Measurements from ENCODE around the gene RNU2-1. TPM values are rescaled to one million over a fixed set of nuclear protein-coding genes. Genes with fewer than 3 reads are reported as not detected.

Gene RNU2-1
- total RNA-seq, 1 experiment from 2014 or later: 5,045 TPM

DNA sequence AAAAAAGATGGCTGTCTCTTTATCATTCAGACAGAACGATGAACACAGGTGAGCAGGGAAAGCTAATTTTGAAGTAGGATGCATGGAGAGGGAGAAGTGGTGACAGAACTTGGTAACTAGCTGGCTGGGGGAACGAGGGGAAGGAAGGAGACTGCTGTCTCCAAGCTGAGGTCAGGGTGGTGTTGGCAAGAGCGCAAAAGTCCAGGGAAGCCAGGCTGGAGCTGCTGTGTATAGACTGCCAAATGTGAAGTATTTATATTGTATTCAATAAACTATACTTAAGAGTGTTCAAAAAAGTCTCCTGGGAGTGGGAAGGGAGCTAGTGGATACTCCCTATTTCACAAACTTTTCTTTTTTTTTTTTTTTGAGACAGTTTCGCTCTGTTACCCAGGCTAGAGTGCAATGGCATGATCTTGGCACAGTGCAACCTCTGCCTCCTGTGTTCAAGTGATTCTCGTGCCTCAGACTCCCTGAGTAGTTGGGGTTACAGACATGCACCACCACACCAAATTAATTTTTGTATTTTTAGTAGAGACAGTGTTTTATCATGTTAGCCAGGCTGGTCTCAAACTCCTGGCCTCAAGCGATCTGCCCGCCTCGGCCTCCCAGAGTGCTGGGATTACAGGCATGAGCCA is 13.9 kb downstream of the RNU2-1 start:
- no peaks in the 10 kb centered on the region for H3K4me1 Mint-ChIP-seq (ENCODE audit: low read depth, unreplicated experiment)
- no TSS peak for BruUV-seq (replicated peaks)
- CTCF ChIA-PET: interaction anchor here (0.7 kb wide), 2 partner anchors 130 to 236 kb away, joined by 3 to 5 read pairs; no protein-coding TSS in a partner anchor
- peaks cover 30% of the 10 kb centered on the region for H3K36me3 Mint-ChIP-seq (ENCODE audit: insufficient read depth, unreplicated experiment)
- no peak overlapping the region for H3K4me3 Mint-ChIP-seq (ENCODE audit: low read depth, unreplicated experiment)
- no peak for DNase-seq
- no peaks in the 10 kb centered on the region for H3K9me3 Mint-ChIP-seq (ENCODE audit: low read depth, unreplicated experiment)
- H3K27me3 Mint-ChIP-seq (ENCODE audit: unreplicated experiment): no peaks in the 10 kb centered on the region
- TF ChIP-seq, protein P1, sequence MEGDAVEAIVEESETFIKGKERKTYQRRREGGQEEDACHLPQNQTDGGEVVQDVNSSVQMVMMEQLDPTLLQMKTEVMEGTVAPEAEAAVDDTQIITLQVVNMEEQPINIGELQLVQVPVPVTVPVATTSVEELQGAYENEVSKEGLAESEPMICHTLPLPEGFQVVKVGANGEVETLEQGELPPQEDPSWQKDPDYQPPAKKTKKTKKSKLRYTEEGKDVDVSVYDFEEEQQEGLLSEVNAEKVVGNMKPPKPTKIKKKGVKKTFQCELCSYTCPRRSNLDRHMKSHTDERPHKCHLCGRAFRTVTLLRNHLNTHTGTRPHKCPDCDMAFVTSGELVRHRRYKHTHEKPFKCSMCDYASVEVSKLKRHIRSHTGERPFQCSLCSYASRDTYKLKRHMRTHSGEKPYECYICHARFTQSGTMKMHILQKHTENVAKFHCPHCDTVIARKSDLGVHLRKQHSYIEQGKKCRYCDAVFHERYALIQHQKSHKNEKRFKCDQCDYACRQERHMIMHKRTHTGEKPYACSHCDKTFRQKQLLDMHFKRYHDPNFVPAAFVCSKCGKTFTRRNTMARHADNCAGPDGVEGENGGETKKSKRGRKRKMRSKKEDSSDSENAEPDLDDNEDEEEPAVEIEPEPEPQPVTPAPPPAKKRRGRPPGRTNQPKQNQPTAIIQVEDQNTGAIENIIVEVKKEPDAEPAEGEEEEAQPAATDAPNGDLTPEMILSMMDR (IDR thresholded peaks at IDR 0.05; ENCODE audit: unreplicated experiment): no peak
- peak overlapping the region; percentile 34 for H3K27ac Mint-ChIP-seq (ENCODE audit: unreplicated experiment)
- intact Hi-C loops (cut with micrococcal nuclease; ENCODE audit: unreplicated experiment): no loop called here

DNA sequence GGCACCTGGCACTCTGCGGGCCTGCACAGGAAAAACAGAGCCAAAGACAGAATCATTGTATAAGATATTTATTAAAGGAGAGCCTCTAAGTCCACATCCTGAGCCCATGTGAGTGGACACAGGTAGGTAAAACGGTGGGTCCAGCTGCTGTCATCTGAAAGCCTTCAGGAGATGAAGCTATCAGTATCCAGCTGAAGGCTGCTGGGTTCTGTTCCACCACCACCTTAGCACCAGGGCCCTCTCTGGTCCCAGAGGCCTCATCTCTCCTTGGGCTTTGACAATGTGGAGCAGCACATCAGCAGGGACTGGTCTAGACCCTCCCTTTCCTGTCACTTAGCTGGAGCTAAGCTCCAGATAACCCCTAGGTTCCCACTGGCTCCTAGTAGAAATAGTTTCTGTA is 14.8 kb downstream of the RNU2-1 start:
- intact Hi-C loops (cut with micrococcal nuclease; ENCODE audit: unreplicated experiment): no loop called here
- Mint-ChIP-seq H3K36me3 (ENCODE audit: insufficient read depth, unreplicated experiment) (peaks cover 22% of the 10 kb centered on the region), H3K27me3 (ENCODE audit: unreplicated experiment) (no peaks in the 10 kb centered on the region), H3K9me3 (ENCODE audit: low read depth, unreplicated experiment) (no peaks in the 10 kb centered on the region), H3K4me3 (ENCODE audit: low read depth, unreplicated experiment) (no peak overlapping the region), H3K27ac (ENCODE audit: unreplicated experiment) (no peak overlapping the region), H3K4me1 (ENCODE audit: low read depth, unreplicated experiment) (no peaks in the 10 kb centered on the region)
- no peak for DNase-seq
- CTCF ChIA-PET: no interaction called here
- TF ChIP-seq, protein P1 (IDR thresholded peaks at IDR 0.05; ENCODE audit: unreplicated experiment): no peak
- BruUV-seq (replicated peaks): no TSS peak

DNA sequence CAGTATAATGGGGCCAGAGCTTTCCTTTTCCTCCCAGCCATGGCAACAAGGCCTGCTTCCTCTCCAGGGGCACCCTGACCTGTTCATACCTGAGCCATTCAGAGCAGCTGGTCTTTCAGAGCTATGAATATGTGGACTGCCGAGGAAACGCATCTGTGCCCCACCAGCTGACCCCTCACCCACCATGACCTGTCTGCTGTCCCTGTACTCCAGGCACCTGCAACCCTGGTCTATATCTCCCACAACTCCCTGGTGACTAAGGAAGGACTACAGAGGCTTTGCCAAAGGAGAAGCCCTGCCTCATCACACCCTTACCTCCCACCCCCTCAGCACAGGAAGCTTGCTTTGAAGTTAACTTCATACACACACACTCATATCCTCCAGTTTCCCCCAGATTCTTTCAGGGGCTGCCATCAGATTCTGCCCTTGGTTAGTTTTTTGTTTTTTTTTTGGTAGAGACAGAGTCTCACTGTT is 16.1 kb downstream of the RNU2-1 start:
- CTCF ChIA-PET: interaction anchor here (1.0 kb wide), 1 partner anchor 68 kb away, joined by 3 read pairs; no protein-coding TSS in a partner anchor
- no peaks in the 10 kb centered on the region for H3K9me3 Mint-ChIP-seq (ENCODE audit: low read depth, unreplicated experiment)
- H3K4me3 Mint-ChIP-seq (ENCODE audit: low read depth, unreplicated experiment): no peak overlapping the region
- no peaks in the 10 kb centered on the region for H3K4me1 Mint-ChIP-seq (ENCODE audit: low read depth, unreplicated experiment)
- BruUV-seq (replicated peaks): no TSS peak
- H3K27ac Mint-ChIP-seq (ENCODE audit: unreplicated experiment): no peak overlapping the region
- peaks cover 28% of the 10 kb centered on the region for H3K36me3 Mint-ChIP-seq (ENCODE audit: insufficient read depth, unreplicated experiment)
- intact Hi-C loops (cut with micrococcal nuclease; ENCODE audit: unreplicated experiment): no loop called here
- H3K27me3 Mint-ChIP-seq (ENCODE audit: unreplicated experiment): no peaks in the 10 kb centered on the region
- TF ChIP-seq, protein P1 (IDR thresholded peaks at IDR 0.05; ENCODE audit: unreplicated experiment): no peak
- DNase-seq: no peak

DNA sequence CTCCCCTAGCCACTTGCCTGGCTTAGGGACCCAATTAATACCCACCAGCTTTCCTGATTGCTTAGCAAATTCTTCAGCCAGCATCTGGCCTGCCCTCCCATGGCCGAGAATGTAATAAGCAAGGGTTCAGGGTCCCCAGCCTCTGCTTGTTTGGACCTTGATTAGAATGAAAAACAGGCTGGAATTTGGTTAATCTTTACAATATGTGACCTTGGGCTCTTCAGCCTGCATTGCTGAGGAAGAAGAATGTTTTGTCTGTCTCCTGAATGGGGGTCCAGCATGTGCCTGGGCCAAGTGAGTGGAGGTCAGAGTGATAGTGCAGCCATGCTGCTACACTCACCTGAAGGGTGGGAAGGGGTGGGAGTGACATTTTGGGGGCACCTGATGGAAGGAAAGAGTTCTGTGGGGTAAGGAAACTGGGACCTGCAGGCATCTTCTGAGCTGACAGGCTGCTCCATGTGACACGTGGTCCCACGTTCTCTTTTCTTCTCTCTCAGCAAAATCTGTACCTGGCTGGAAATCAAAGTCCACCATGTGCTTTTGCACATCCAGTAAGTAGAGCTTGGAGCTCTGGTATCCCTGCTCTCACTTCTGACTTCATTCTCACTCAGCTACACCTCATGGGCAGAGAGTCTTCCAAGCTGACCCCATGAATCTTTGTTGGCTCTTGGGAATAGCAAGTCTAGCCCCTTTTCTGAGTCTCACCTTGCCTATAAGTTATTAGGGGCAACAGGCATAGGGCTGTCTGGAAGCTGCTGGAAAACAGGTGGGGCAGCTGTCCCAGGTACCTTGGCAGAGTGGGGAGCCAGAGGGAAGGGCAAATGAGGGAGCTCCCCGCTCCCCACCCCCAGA is 16.8 kb downstream of the RNU2-1 start:
- CTCF ChIA-PET: no interaction called here
- DNase-seq: no peak
- Mint-ChIP-seq H3K4me3 (ENCODE audit: low read depth, unreplicated experiment) (no peak overlapping the region), H3K36me3 (ENCODE audit: insufficient read depth, unreplicated experiment) (peaks cover 35% of the 10 kb centered on the region), H3K9me3 (ENCODE audit: low read depth, unreplicated experiment) (no peaks in the 10 kb centered on the region), H3K27ac (ENCODE audit: unreplicated experiment) (no peak overlapping the region), H3K4me1 (ENCODE audit: low read depth, unreplicated experiment) (no peaks in the 10 kb centered on the region), H3K27me3 (ENCODE audit: unreplicated experiment) (no peaks in the 10 kb centered on the region)
- intact Hi-C loops (cut with micrococcal nuclease; ENCODE audit: unreplicated experiment): no loop called here
- no TSS peak for BruUV-seq (replicated peaks)
- TF ChIP-seq, protein P1 (IDR thresholded peaks at IDR 0.05; ENCODE audit: unreplicated experiment): no peak
